Measurements from ENCODE around the gene ZNF197.
"Not testable (repeated sequence)": the region's sequence is repeated elsewhere in the genome, so short reads cannot be mapped to it uniquely, and the experiment has no call there.

DNA sequence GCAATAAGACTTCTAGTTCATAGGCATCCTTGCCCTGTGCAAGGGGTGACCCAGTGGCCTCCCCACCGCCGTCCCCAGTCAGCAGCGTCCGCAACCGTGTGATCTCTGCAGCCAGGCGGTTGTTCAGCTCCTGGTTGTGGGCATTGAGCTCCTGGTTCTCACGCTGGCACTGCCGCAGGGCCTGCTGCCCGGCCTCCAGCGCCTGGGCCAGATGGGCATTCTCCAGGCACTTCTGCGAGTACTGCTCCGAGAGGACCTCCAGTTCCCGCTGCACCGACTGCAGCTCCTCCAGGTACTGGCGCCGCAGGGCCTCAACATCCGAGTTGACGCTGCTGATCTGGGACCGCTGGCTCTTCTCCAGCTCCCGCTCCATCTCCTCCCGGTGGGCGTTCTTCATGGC is 46.5 kb upstream of the ZNF197 start:
- TF ChIP-seq, protein P1, sequence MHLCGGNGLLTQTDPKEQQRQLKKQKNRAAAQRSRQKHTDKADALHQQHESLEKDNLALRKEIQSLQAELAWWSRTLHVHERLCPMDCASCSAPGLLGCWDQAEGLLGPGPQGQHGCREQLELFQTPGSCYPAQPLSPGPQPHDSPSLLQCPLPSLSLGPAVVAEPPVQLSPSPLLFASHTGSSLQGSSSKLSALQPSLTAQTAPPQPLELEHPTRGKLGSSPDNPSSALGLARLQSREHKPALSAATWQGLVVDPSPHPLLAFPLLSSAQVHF (CRISPR knock-in tag; IDR thresholded peaks at IDR 0.05), result not testable (repeated sequence)
- TF ChIP-seq EEA1 (CRISPR knock-in tag; IDR thresholded peaks at IDR 0.05; ENCODE audit: borderline replicate concordance); SUZ12 (IDR thresholded peaks at IDR 0.05; ENCODE audit: low read depth, low read length); YY1 (IDR thresholded peaks at IDR 0.05; ENCODE audit: insufficient read depth, insufficient replicate concordance, low read depth, low read length); GLI4 (CRISPR knock-in tag; IDR thresholded peaks at IDR 0.05; ENCODE audit: borderline replicate concordance); HDAC6 (IDR thresholded peaks at IDR 0.05; ENCODE audit: low read depth, low read length); ZNF337 (CRISPR knock-in tag; IDR thresholded peaks at IDR 0.05; ENCODE audit: borderline replicate concordance, low read depth): not testable (repeated sequence)
- TF ChIP-seq, protein P2, sequence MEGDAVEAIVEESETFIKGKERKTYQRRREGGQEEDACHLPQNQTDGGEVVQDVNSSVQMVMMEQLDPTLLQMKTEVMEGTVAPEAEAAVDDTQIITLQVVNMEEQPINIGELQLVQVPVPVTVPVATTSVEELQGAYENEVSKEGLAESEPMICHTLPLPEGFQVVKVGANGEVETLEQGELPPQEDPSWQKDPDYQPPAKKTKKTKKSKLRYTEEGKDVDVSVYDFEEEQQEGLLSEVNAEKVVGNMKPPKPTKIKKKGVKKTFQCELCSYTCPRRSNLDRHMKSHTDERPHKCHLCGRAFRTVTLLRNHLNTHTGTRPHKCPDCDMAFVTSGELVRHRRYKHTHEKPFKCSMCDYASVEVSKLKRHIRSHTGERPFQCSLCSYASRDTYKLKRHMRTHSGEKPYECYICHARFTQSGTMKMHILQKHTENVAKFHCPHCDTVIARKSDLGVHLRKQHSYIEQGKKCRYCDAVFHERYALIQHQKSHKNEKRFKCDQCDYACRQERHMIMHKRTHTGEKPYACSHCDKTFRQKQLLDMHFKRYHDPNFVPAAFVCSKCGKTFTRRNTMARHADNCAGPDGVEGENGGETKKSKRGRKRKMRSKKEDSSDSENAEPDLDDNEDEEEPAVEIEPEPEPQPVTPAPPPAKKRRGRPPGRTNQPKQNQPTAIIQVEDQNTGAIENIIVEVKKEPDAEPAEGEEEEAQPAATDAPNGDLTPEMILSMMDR (CRISPR knock-in tag; IDR thresholded peaks at IDR 0.05), result not testable (repeated sequence)
